Measurements from ENCODE around the gene COLQ. TPM values are rescaled to one million over a fixed set of nuclear protein-coding genes. Genes with fewer than 3 reads are reported as not detected.
A peak's percentile ranks its signal among the peaks of the same experiment; 100 is the strongest.
"Not testable (repeated sequence)": the region's sequence is repeated elsewhere in the genome, so short reads cannot be mapped to it uniquely, and the experiment has no call there.

COLQ gene
- total RNA-seq, 2 donors from 2014 or later: 0.98 to 2.9 TPM

GRCh38 chr3:15430624-15431023 lies 90.9 kb downstream of the COLQ start:
- Mint-ChIP-seq H3K36me3 (peaks cover 34 to 56% of the 10 kb centered on the region in 2 donors), H3K9me3 (peaks cover 0 to 7% of the 10 kb centered on the region in 2 donors), H3K27ac (no peak overlapping the region)
- DNase-seq (ENCODE audit: low spot score in 2 of 2) (no peak), ATAC-seq (no peak)

GRCh38 chr3:15429080-15429479 lies 92.4 kb downstream of the COLQ start:
- Mint-ChIP-seq H3K9me3 (peaks cover 0 to 7% of the 10 kb centered on the region in 2 donors), H3K27ac (peak overlapping the region; percentile 99 to 100), H3K36me3 (peaks cover 34 to 55% of the 10 kb centered on the region in 2 donors)
- DNase-seq (ENCODE audit: low spot score in 2 of 2) (no peak), ATAC-seq (no peak)

GRCh38 chr3:15428539-15428938 lies 93.0 kb downstream of the COLQ start:
- Mint-ChIP-seq H3K27ac (peak overlapping the region; percentile 99 to 100), H3K36me3 (peaks cover 33 to 53% of the 10 kb centered on the region in 2 donors), H3K9me3 (peaks cover 0 to 7% of the 10 kb centered on the region in 2 donors)
- DNase-seq (ENCODE audit: low spot score in 2 of 2) (peak in 1 of 2 donors; percentile 31), ATAC-seq (peak; percentile 66 to 67)

GRCh38 chr3:15427981-15428380 lies 93.5 kb downstream of the COLQ start:
- peak overlapping the region; percentile 99 to 100 for H3K27ac Mint-ChIP-seq
- ATAC-seq (no peak), DNase-seq (ENCODE audit: low spot score in 2 of 2) (no peak)
- H3K9me3 Mint-ChIP-seq: peaks cover 0 to 7% of the 10 kb centered on the region in 2 donors
- H3K36me3 Mint-ChIP-seq: peaks cover 28 to 48% of the 10 kb centered on the region in 2 donors

- ATAC-seq: peak; percentile 90
- peak within 1 kb of the TSS; percentile 99 to 100 for H3K27ac Mint-ChIP-seq
- peaks cover 0 to 7% of the 10 kb centered on the region in 2 donors for H3K9me3 Mint-ChIP-seq
- peak; percentile 83 to 85 for DNase-seq (ENCODE audit: low spot score in 2 of 2)
- peaks cover 28 to 48% of the 10 kb centered on the region in 2 donors for H3K36me3 Mint-ChIP-seq
These were observed 94.2 kb downstream of the COLQ start, which contains the start of the genes EAF1 and METTL6 for GRCh38 chr3:15427182-15427880. Gene EAF1 (plus strand): TSS chr3:15427598. CDS start chr3:15427780, 182 bp downstream. Gene METTL6 (minus strand): TSS chr3:15427544. CDS start chr3:15426511, 1,033 bp downstream.

GRCh38 chr3:15426579-15427118 lies 94.9 kb downstream of the COLQ start:
- ATAC-seq (no peak), DNase-seq (ENCODE audit: low spot score in 2 of 2) (no peak)
- peak overlapping the region; percentile 99 to 100 for H3K27ac Mint-ChIP-seq
- peaks cover 28 to 48% of the 10 kb centered on the region in 2 donors for H3K36me3 Mint-ChIP-seq
- H3K9me3 Mint-ChIP-seq: peaks cover 0 to 7% of the 10 kb centered on the region in 2 donors

GRCh38 chr3:15420871-15421270 lies 100.6 kb downstream of the COLQ start:
- no peak overlapping the region for H3K27ac Mint-ChIP-seq
- no peak for DNase-seq (ENCODE audit: low spot score in 2 of 2)

GRCh38 chr3:15410966-15411365 lies 110.5 kb downstream of the COLQ start:
- not testable (repeated sequence) for H3K9me3 Mint-ChIP-seq; H3K27ac Mint-ChIP-seq; ATAC-seq; DNase-seq (ENCODE audit: low spot score in 2 of 2)
- H3K36me3 Mint-ChIP-seq: peaks cover 6 to 14% of the 10 kb centered on the region in 2 donors

More at GRCh38 chr3:15420871-15421270, 100.6 kb downstream of the COLQ start:
- no peak for ATAC-seq
- Mint-ChIP-seq H3K36me3 (peaks cover 0 to 10% of the 10 kb centered on the region in 2 donors), H3K9me3 (no peaks in the 10 kb centered on the region)

GRCh38 chr3:15409774-15410173 lies 111.7 kb downstream of the COLQ start:
- no peak for ATAC-seq
- peaks cover 0 to 4% of the 10 kb centered on the region in 2 donors for H3K36me3 Mint-ChIP-seq
- no peak for DNase-seq (ENCODE audit: low spot score in 2 of 2)
- H3K9me3 Mint-ChIP-seq: no peaks in the 10 kb centered on the region
- H3K27ac Mint-ChIP-seq: no peak overlapping the region

GRCh38 chr3:15409239-15409638 lies 112.3 kb downstream of the COLQ start:
- DNase-seq (ENCODE audit: low spot score in 2 of 2) (no peak), ATAC-seq (no peak)
- H3K27ac Mint-ChIP-seq: no peak overlapping the region
- no peaks in the 10 kb centered on the region for H3K36me3 Mint-ChIP-seq
- no peaks in the 10 kb centered on the region for H3K9me3 Mint-ChIP-seq

GRCh38 chr3:15405448-15406050 lies 116.0 kb downstream of the COLQ start:
- ATAC-seq (peak in 1 of 2 donors; percentile 71), DNase-seq (ENCODE audit: low spot score in 2 of 2) (no peak)
- Mint-ChIP-seq H3K9me3 (no peaks in the 10 kb centered on the region), H3K36me3 (no peaks in the 10 kb centered on the region), H3K27ac (no peak overlapping the region)

- Mint-ChIP-seq H3K36me3 (no peaks in the 10 kb centered on the region), H3K9me3 (no peaks in the 10 kb centered on the region)
These were observed 116.7 kb downstream of the COLQ start for GRCh38 chr3:15404767-15405166.

GRCh38 chr3:15403965-15404364 lies 117.5 kb downstream of the COLQ start:
- Mint-ChIP-seq H3K36me3 (no peaks in the 10 kb centered on the region), H3K9me3 (no peaks in the 10 kb centered on the region), H3K27ac (no peak overlapping the region)
- ATAC-seq (no peak), DNase-seq (ENCODE audit: low spot score in 2 of 2) (no peak)

More at GRCh38 chr3:15404767-15405166, 116.7 kb downstream of the COLQ start:
- ATAC-seq: no peak
- H3K27ac Mint-ChIP-seq: no peak overlapping the region
- no peak for DNase-seq (ENCODE audit: low spot score in 2 of 2)

GRCh38 chr3:15403495-15403894 lies 118.0 kb downstream of the COLQ start:
- DNase-seq (ENCODE audit: low spot score in 2 of 2) (no peak), ATAC-seq (no peak)
- no peaks in the 10 kb centered on the region for H3K9me3 Mint-ChIP-seq
- no peak overlapping the region for H3K27ac Mint-ChIP-seq
- H3K36me3 Mint-ChIP-seq: no peaks in the 10 kb centered on the region

GRCh38 chr3:15401936-15402335 lies 119.6 kb downstream of the COLQ start:
- no peak overlapping the region for H3K27ac Mint-ChIP-seq
- ATAC-seq: no peak
- no peaks in the 10 kb centered on the region for H3K36me3 Mint-ChIP-seq
- H3K9me3 Mint-ChIP-seq: no peaks in the 10 kb centered on the region
- DNase-seq (ENCODE audit: low spot score in 2 of 2): no peak

Data from activated naive CD4-positive, alpha-beta T cell treated with anti-CD3 and anti-CD28 coated beads, Interleukin-2, amount 50 U/mL, for 72 hours (primary cell).